Glutamatergic neuron (in vitro differentiated cells): ENCODE data around the gene RGS6. TPM values are rescaled to one million over a fixed set of nuclear protein-coding genes. Genes with fewer than 3 reads are reported as not detected.

ENCODE experiments used
- DNase-seq: peaks from one replicate; pipeline ENCODE4 v3.0.0; 2022
- H3K27ac Mint-ChIP-seq: one replicate; pipeline ENCODE4 v1.8.0; 2020; ENCODE audit warnings: mild to moderate bottlenecking, mixed read lengths, inconsistent platforms; ENCODE audit not compliant: unreplicated experiment
- H3K27me3 Mint-ChIP-seq: one replicate; pipeline ENCODE4 v1.8.0; 2020; ENCODE audit warnings: mild to moderate bottlenecking, moderate library complexity, mixed read lengths, inconsistent platforms; ENCODE audit not compliant: unreplicated experiment
- H3K36me3 Mint-ChIP-seq: one replicate; pipeline ENCODE4 v1.8.0; 2020; ENCODE audit warnings: mild to moderate bottlenecking, mixed read lengths, inconsistent platforms; ENCODE audit not compliant: unreplicated experiment
- H3K4me1 Mint-ChIP-seq: one replicate; pipeline ENCODE4 v1.8.0; 2020; ENCODE audit warnings: mild to moderate bottlenecking, low read depth, mixed read lengths, inconsistent platforms; ENCODE audit not compliant: unreplicated experiment
- H3K4me3 Mint-ChIP-seq: one replicate; pipeline ENCODE4 v1.8.0; 2020; ENCODE audit warnings: mild to moderate bottlenecking, mixed read lengths, inconsistent platforms; ENCODE audit not compliant: unreplicated experiment
- H3K9me3 Mint-ChIP-seq: one replicate; pipeline ENCODE4 v1.8.0; 2020; ENCODE audit warnings: mild to moderate bottlenecking, moderate library complexity, mixed read lengths, inconsistent platforms; ENCODE audit not compliant: unreplicated experiment
- total RNA-seq: library from RNA; stranded (reverse); fragmentation: NEBNext Ultra II Directional; extraction: Animal tissue kit (Norgen Biotek cat#: 25700); gene quantifications from one replicate; pipeline ENCODE4 v1.2.1, GENCODE V29; 2021; ENCODE audit not compliant: unreplicated experiment
- TF ChIP-seq, protein P1 (sequence below): fragments of 200-600 bp; sonication (generic); IDR thresholded peaks from one replicate; pipeline ENCODE4 v1.5.0; 2021; ENCODE audit not compliant: partially characterized antibody, unreplicated experiment

Gene RGS6
- total RNA-seq, 1 donor from 2014 or later = 1.2 TPM

DNA sequence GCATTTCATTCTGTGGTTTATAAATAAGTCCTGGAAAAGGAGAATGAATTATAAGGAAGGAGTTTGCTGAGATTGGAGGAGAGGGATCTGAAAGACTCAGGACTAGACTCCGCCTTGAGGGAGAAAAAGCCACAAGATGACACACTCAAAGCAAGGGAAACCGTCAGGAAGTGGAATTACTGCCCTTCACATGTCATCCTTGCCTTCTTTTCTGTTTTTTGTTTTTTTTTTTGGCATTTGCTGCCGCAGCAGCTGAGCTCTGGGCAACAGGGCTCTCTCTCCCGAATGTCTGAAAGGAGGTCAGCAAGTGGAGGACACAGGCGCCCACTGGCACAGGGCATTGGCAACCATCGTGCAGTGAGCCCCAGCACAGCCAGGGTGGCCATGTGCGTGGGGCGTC lies 616.8 kb downstream of the RGS6 start:
- H3K27me3 Mint-ChIP-seq = peaks cover 9% of the 10 kb centered on the region
- TF ChIP-seq, protein P1, sequence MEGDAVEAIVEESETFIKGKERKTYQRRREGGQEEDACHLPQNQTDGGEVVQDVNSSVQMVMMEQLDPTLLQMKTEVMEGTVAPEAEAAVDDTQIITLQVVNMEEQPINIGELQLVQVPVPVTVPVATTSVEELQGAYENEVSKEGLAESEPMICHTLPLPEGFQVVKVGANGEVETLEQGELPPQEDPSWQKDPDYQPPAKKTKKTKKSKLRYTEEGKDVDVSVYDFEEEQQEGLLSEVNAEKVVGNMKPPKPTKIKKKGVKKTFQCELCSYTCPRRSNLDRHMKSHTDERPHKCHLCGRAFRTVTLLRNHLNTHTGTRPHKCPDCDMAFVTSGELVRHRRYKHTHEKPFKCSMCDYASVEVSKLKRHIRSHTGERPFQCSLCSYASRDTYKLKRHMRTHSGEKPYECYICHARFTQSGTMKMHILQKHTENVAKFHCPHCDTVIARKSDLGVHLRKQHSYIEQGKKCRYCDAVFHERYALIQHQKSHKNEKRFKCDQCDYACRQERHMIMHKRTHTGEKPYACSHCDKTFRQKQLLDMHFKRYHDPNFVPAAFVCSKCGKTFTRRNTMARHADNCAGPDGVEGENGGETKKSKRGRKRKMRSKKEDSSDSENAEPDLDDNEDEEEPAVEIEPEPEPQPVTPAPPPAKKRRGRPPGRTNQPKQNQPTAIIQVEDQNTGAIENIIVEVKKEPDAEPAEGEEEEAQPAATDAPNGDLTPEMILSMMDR = no peak
- peaks cover 3% of the 10 kb centered on the region for H3K9me3 Mint-ChIP-seq
- no peak overlapping the region for H3K27ac Mint-ChIP-seq
- H3K36me3 Mint-ChIP-seq = no peaks in the 10 kb centered on the region
- H3K4me3 Mint-ChIP-seq = no peak overlapping the region
- no peak for DNase-seq
- H3K4me1 Mint-ChIP-seq = peaks cover 11% of the 10 kb centered on the region

DNA sequence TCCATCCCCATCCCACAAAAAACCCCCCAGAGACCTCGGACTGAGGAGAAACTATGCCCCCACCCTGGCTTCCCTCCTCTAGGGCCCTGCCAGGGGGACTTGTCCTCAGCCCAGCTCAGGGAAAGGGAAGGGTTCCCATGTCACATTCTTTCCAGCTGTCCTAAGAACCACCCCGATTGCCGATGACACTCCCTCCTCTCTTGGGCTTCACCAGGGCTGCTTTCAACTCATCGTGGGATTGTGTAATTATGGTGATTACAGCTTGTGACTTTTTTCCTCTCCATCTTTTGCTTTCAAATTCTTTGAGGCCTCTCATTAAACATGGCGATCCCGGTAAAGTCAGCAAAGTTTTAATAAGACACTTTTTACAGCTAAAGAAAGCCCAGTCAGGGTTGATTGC lies 617.6 kb downstream of the RGS6 start:
- TF ChIP-seq, protein P1 = no peak
- Mint-ChIP-seq H3K4me1 (peaks cover 13% of the 10 kb centered on the region), H3K27me3 (peaks cover 3% of the 10 kb centered on the region), H3K4me3 (no peak overlapping the region), H3K9me3 (peaks cover 6% of the 10 kb centered on the region), H3K27ac (no peak overlapping the region), H3K36me3 (no peaks in the 10 kb centered on the region)
- no peak for DNase-seq

DNA sequence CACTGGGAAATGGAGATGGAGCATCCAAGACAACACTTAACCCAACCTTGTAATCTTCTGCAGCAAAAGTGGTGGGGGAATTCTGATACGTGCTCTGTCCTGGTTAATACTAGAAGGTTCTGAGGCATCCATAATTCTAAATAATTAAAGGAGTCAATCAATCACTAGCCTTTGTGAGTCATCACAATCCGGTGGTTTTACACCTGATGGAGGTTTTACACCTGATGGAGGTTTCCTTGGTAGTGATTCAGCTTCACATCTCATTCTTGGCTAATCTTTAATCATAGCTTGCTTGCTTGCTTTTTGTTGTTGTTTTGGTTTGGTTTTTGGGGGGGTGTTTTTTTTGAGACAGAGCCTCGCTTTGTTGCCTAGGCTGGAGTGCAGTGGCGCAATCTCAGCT lies 618.3 kb downstream of the RGS6 start:
- no peaks in the 10 kb centered on the region for H3K36me3 Mint-ChIP-seq
- H3K4me1 Mint-ChIP-seq = peaks cover 11% of the 10 kb centered on the region
- TF ChIP-seq, protein P1 = no peak
- H3K27me3 Mint-ChIP-seq = peaks cover 3% of the 10 kb centered on the region
- no peak for DNase-seq
- H3K4me3 Mint-ChIP-seq = no peak overlapping the region
- no peak overlapping the region for H3K27ac Mint-ChIP-seq
- peaks cover 6% of the 10 kb centered on the region for H3K9me3 Mint-ChIP-seq

DNA sequence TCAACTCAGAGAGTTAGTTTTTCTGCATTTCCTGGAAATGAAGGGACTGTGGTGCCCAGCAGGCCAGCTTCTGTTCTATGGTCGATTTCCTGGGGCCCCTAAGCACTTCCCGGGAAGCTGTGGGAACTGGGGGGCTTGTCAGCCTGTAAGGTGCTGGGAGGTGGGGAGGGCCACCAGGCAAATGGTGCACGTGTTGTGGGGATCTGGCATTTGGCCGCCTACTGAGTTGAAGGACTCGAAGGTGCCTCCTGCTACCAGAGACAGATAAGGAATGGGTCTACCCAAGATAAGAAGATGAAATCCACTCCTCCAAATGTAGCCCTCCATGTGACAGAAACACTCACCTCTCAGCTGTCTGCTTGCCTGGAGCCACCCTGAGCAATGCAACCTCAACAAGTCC lies 620.0 kb downstream of the RGS6 start:
- Mint-ChIP-seq H3K4me3 (no peak overlapping the region), H3K4me1 (peaks cover 2% of the 10 kb centered on the region), H3K27me3 (peaks cover 3% of the 10 kb centered on the region), H3K36me3 (no peaks in the 10 kb centered on the region), H3K9me3 (peaks cover 4% of the 10 kb centered on the region), H3K27ac (no peak overlapping the region)
- no peak for DNase-seq
- TF ChIP-seq, protein P1 = no peak

DNA sequence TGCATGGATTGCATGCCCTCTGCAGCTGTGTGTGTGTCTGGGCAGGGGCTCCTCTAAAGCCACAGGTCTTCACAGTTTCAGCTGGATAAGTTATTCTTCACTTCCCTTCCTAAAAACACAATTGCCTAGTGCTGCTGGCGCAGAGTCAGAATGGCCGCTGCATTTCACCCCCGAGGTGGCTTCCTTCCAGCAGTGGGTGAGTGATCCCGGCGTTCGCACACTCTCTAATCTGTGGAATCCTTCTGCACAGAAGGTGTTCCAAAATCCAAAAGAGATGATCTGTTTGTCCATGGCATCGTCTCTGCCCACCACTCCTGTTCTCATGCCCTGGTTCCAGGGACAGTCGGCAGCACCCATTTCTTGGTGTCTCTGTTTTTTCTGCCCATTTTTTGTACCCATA lies 620.9 kb downstream of the RGS6 start:
- peaks cover 5% of the 10 kb centered on the region for H3K27me3 Mint-ChIP-seq
- no peaks in the 10 kb centered on the region for H3K36me3 Mint-ChIP-seq
- peaks cover 2% of the 10 kb centered on the region for H3K4me1 Mint-ChIP-seq
- no peak for DNase-seq
- H3K9me3 Mint-ChIP-seq = peaks cover 4% of the 10 kb centered on the region
- no peak overlapping the region for H3K4me3 Mint-ChIP-seq
- H3K27ac Mint-ChIP-seq = no peak overlapping the region
- TF ChIP-seq, protein P1 = no peak
